Activated naive CD8-positive, alpha-beta T cell treated with anti-CD3 and anti-CD28 coated beads, Interleukin-2, amount 10 ng/mL, durations not matched to agents 7 days and 5 days (primary cell): ENCODE results near the gene TNS3. TPM values are rescaled to one million over a fixed set of nuclear protein-coding genes. Genes with fewer than 3 reads are reported as not detected.

ENCODE experiments used
- ATAC-seq: fragments of 150-1000 bp; cut with Tn5 transposase; one replicate; pipeline ENCODE4 v1.10.0; 2021; ENCODE audit warnings: low read depth, moderate library complexity
- POLR2A ChIA-PET: fragments of 350-600 bp; sonication (Branson Sonifier 250); formaldehyde crosslinking; loops from one replicate; lab custom pipeline; 2021; ENCODE audit warnings: antibody characterized with exemption; lab: Charles Lee
- DNase-seq: peaks from one replicate; pipeline ENCODE4 v3.0.0; 2021
- H3K27ac Mint-ChIP-seq: one replicate; pipeline ENCODE4 v1.8.0; 2022; ENCODE audit warnings: mild to moderate bottlenecking, mixed read lengths
- H3K27me3 Mint-ChIP-seq: one replicate; pipeline ENCODE4 v1.8.0; 2022; ENCODE audit warnings: mild to moderate bottlenecking, moderate library complexity, mixed read lengths
- H3K36me3 Mint-ChIP-seq: one replicate; pipeline ENCODE4 v1.8.0; 2021; ENCODE audit warnings: mild to moderate bottlenecking, mixed read lengths
- H3K4me1 Mint-ChIP-seq: one replicate; pipeline ENCODE4 v1.8.0; 2021; ENCODE audit warnings: mixed read lengths
- H3K4me3 Mint-ChIP-seq: one replicate; pipeline ENCODE4 v1.8.0; 2022; ENCODE audit warnings: mild to moderate bottlenecking, moderate library complexity, mixed read lengths
- H3K9me3 Mint-ChIP-seq: one replicate; pipeline ENCODE4 v1.8.0; 2021; ENCODE audit warnings: mixed read lengths
- total RNA-seq, 2 experiments: library from RNA; stranded (reverse); gene quantifications; one replicate each; pipeline ENCODE4 v1.2.3, GENCODE V29; 2021

The TNS3 gene
- total RNA-seq, 2 experiments from 2014 or later, result 1.1 to 2.0 TPM

DNA sequence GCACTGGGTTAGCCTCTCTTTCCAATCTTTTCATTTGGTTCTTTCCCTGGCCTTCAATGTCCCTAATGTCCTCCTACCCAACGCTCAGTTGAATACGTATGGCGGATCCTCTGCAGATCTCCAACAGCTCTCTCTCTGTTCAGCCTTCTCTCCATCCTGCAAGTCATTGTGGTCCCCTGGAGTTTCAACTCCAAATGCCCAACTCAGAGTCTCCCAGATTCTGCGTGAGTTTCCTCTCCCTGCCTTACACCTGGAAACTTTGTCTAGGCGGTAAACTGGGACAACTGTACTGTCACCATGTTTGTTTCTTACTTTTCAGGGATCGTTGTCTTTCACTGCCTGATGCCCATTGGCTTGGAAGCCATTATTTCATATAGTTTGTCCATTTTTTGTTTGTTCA, 273.1 kb downstream of the TNS3 start:
- H3K4me3 Mint-ChIP-seq, result no peak overlapping the region
- POLR2A ChIA-PET, result no interaction called here
- H3K4me1 Mint-ChIP-seq, result no peaks in the 10 kb centered on the region
- H3K27ac Mint-ChIP-seq, result no peak overlapping the region
- ATAC-seq (no peak), DNase-seq (no peak)
- peaks cover 4% of the 10 kb centered on the region for H3K9me3 Mint-ChIP-seq
- no peaks in the 10 kb centered on the region for H3K36me3 Mint-ChIP-seq
- H3K27me3 Mint-ChIP-seq, result no peaks in the 10 kb centered on the region

DNA sequence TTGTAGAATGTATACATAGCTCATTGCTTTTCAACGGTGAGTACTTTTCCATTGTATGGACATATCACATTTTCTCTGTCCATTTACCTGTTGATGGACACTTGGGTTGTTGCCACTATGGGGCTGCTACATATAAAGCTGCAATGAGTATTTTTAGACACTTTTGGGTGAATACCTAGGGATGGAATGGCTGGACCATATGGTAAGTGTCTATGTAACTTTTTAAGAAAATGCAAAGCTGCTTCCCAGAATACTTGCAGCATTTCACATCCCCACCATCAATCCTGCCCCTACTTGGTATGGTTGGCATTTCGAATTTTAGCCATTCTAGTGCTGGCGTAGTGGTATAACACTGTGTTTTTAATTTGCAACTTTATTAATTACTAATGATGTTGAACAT, 274.6 kb downstream of the TNS3 start:
- Mint-ChIP-seq H3K36me3 (no peaks in the 10 kb centered on the region), H3K27ac (no peak overlapping the region), H3K4me3 (no peak overlapping the region), H3K9me3 (peaks cover 4% of the 10 kb centered on the region), H3K27me3 (no peaks in the 10 kb centered on the region), H3K4me1 (no peaks in the 10 kb centered on the region)
- DNase-seq (no peak), ATAC-seq (no peak)
- POLR2A ChIA-PET, result no interaction called here

DNA sequence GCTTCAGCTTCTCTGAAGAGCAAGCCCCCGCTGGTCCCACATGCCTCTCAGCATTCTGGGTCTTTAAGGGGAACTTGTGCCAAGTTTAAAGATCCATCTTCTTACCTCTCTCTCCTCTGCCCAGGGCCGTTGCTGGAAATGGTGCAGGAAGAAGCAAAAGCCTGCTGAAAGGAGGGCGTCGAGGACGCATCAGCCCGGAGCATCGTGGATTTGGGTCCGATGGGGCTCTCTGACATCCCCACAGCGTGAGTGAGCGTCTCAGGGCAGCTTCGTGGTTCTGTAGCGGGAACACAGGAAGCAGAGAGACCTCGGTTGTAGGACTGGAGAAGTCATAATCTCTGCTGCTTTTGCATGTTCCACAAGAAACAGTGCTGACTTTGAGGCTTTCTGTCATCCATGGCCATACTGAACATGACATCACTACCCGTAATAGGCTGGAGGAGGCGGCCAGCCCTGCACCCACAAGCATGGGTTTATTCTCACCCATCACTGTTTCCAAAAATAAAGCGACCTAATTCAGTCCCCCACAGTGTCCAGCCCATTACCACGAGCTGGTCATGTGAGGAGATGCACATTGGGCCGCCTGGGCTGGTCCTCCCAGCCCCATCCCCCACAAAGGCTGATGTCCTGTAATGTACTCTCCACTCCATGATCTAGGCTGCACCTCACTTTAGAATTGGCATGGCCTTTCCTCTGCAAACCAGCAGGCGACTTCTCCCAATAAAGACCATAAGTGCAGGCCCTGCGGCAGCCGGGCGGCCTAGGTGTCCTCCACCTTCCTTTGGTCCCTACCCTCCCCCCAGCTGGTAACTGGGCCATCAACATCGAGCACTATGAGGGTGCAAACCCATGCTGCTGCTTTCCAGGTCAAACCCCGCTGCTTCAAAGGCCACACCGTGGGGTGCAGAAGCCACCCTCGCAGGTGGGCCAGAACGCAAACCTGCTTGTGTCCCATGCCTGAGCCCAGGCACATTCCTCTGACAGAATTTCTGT, 276.9 kb downstream of the TNS3 start:
- H3K27me3 Mint-ChIP-seq, result no peaks in the 10 kb centered on the region
- no peak overlapping the region for H3K4me3 Mint-ChIP-seq
- no peaks in the 10 kb centered on the region for H3K4me1 Mint-ChIP-seq
- DNase-seq (no peak), ATAC-seq (no peak)
- no peak overlapping the region for H3K27ac Mint-ChIP-seq
- H3K9me3 Mint-ChIP-seq, result peaks cover 4% of the 10 kb centered on the region
- no peaks in the 10 kb centered on the region for H3K36me3 Mint-ChIP-seq
- POLR2A ChIA-PET, result no interaction called here

DNA sequence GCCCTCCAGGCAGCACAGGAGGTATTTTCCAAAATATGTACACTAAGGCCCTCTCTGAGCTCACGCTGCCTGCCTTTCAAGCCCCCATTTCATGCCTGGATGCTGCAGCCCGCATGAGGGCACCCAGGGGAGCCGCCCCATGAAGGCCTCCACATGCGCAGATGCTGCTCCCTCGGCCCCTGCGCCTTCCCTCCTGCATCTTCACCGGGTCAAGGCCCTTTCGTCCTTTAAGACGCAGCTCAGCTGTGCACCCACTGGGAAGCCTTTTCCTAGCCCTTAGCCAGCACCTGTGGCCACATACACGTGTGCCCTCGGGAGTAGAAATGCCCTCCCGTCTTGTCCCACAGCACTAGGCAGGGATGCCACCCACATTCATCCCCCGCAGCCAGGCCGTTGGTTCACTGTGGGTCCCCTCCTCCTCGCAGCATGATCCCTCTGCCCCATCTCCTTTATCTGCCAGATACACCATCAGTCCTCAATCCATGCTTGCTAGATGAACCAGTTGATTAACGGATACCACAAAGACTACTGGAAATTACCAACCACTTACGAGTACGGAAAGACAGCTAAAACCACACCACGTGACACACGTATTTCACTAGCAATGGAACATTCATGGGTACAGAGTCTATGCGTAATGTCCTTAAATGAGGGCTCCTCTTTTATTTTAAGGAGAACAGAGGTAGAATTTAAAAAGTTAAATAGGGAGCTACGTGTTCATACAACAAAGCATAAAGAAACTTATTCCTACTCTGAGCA, 278.0 kb downstream of the TNS3 start:
- POLR2A ChIA-PET, result no interaction called here

DNA sequence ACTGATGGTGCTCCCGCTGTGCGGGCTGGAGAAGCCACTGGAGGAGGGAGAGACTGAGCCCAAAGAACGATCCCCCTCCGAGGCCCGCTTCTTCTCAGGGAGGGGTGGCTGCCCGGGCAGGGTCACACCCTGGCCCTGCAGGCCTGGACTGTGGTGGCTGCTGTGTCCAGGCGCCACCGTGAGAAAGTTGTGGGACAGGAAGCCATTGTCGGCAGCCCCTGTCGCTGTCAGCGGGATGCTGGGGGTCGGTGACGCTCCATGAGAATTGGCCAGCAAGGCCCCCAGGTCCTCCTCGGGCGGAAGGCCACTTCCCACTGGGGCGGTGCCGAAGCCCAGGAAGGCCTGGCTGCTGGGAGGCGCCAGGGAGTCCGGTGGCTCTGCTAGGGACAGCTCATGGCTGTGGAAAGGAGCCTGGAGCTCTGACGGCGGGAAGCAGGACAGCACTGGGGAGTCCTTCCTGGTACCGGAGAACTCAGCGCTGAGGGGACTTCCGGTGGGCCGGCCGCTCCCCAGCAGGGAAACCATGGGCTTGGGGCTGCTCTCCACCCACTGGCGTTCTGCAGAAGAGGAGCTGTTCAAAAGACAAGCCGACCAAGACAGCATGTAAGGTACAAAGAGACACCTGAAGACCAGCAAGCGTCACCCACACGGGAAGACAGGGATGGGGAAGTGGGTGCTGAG, 278.8 kb downstream of the TNS3 start:
- no peak for ATAC-seq
- Mint-ChIP-seq H3K9me3 (no peaks in the 10 kb centered on the region), H3K36me3 (no peaks in the 10 kb centered on the region), H3K27ac (no peak overlapping the region), H3K4me1 (no peaks in the 10 kb centered on the region), H3K27me3 (no peaks in the 10 kb centered on the region), H3K4me3 (no peak overlapping the region)
- POLR2A ChIA-PET, result no interaction called here
- no peak for DNase-seq

More for the DNA sequence above, 278.0 kb downstream of the TNS3 start:
- H3K36me3 Mint-ChIP-seq, result no peaks in the 10 kb centered on the region
- H3K4me1 Mint-ChIP-seq, result no peaks in the 10 kb centered on the region
- no peak for DNase-seq
- no peak for ATAC-seq
- peaks cover 3% of the 10 kb centered on the region for H3K9me3 Mint-ChIP-seq
- H3K27ac Mint-ChIP-seq, result no peak overlapping the region
- no peak overlapping the region for H3K4me3 Mint-ChIP-seq
- H3K27me3 Mint-ChIP-seq, result no peaks in the 10 kb centered on the region

DNA sequence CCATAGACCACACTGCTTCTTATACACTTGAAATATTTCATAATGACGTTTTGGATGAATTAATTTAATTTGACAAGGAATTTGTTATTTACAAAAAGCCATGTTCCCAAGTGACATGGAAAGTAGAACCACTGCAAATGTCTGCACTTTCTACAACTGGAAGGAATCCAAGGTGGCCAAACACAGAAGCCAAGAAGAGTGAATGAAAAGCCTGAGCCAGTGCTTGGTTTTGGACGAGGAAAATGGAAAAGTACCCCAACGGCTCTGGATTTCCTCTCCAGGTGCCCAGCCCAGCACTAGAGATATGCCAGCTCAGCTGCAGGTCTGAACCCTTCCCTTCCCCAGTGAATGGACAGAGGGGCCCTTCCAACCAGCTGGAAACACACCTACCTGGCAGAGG, 279.4 kb downstream of the TNS3 start:
- Mint-ChIP-seq H3K9me3 (no peaks in the 10 kb centered on the region), H3K4me1 (no peaks in the 10 kb centered on the region), H3K27ac (no peak overlapping the region), H3K36me3 (no peaks in the 10 kb centered on the region), H3K27me3 (no peaks in the 10 kb centered on the region), H3K4me3 (no peak overlapping the region)
- ATAC-seq, result no peak
- no peak for DNase-seq
- POLR2A ChIA-PET, result no interaction called here

DNA sequence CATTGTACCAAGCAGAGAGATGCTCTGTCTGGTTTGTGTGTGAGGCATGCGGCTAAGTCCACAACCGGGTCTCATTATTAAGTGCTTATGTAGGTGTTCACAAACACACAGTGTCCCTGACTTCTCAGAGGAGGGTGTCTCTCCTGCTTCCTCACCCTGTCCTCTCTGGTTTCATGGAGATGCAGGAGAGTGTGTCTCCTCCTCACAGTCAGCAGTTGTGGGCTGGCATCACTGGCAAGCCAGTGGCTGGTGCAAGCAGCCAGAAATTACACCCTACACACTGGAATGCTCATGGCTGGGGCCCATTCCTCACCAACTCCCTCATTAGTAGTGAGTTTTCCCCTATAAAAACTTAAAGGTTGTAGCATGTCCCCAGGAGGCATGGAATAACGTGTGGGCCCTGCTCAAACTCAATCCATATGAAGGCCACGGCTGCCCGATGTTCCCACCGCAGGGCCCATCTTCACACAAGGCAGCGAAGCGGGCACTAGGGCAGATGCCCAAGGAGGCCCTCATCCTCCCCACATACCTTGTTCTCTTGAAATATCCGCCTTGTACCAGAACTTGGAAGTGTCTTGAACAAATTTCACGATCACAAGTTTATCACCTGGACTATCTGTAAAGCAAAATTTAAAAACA, 280.1 kb downstream of the TNS3 start:
- Mint-ChIP-seq H3K9me3 (no peaks in the 10 kb centered on the region), H3K27me3 (no peaks in the 10 kb centered on the region), H3K4me1 (no peaks in the 10 kb centered on the region), H3K27ac (no peak overlapping the region), H3K4me3 (no peak overlapping the region), H3K36me3 (no peaks in the 10 kb centered on the region)
- ATAC-seq (no peak), DNase-seq (no peak)
- POLR2A ChIA-PET, result no interaction called here

DNA sequence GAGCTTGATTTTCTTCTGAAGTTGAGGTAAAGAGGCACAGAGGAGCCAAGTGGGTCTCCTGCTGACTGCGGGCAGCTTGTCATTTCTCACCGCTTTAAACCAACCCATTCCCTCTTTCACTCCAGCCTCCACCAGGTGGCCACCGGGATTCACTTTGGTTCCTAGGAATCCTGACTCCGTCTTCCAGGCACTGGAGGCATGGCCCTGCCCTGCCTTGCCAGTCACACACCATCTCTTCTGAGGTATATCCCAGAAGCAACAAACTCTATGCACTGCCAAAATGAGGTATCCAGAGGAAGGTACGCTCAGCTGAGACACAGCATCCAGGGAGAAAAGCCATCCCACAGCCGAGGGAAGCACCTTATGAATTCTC, 280.8 kb downstream of the TNS3 start:
- ATAC-seq (no peak), DNase-seq (no peak)
- no peak overlapping the region for H3K27ac Mint-ChIP-seq
- H3K27me3 Mint-ChIP-seq, result no peaks in the 10 kb centered on the region
- H3K4me1 Mint-ChIP-seq, result no peaks in the 10 kb centered on the region
- no peaks in the 10 kb centered on the region for H3K9me3 Mint-ChIP-seq
- POLR2A ChIA-PET, result no interaction called here
- no peak overlapping the region for H3K4me3 Mint-ChIP-seq
- H3K36me3 Mint-ChIP-seq, result no peaks in the 10 kb centered on the region

DNA sequence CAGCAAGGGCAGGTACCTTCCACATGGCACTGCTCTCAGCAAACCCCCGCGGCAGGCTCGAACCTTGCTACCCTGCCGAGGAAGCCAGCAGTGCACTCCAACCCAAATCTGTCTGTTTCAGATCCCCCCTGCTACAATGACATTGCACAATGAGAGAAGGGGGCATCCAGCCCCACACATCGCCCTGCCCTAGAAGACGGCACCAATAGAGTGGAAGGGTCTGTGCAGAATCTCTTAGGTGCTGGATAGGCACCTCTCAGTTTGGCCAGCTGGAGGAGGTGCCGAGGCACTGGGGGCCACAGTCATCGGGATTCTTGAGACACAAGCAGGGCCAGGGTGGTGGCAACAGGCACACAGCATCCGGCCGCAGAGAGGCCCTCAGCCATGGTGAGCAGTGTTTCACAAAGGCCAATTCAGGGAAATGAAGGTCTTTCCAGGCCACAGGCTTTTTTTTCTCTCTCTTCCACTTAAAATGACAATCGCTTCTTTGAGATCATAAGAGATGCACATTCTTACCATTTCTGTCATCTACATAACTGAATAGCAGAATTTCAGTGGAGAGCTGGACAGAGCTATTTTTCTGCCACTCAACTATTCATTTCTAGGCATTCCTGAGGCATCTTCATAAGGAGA, 281.3 kb downstream of the TNS3 start:
- H3K4me1 Mint-ChIP-seq, result no peaks in the 10 kb centered on the region
- ATAC-seq (no peak), DNase-seq (no peak)
- no peak overlapping the region for H3K4me3 Mint-ChIP-seq
- H3K27me3 Mint-ChIP-seq, result no peaks in the 10 kb centered on the region
- H3K27ac Mint-ChIP-seq, result no peak overlapping the region
- H3K36me3 Mint-ChIP-seq, result no peaks in the 10 kb centered on the region
- H3K9me3 Mint-ChIP-seq, result no peaks in the 10 kb centered on the region
- POLR2A ChIA-PET, result no interaction called here

DNA sequence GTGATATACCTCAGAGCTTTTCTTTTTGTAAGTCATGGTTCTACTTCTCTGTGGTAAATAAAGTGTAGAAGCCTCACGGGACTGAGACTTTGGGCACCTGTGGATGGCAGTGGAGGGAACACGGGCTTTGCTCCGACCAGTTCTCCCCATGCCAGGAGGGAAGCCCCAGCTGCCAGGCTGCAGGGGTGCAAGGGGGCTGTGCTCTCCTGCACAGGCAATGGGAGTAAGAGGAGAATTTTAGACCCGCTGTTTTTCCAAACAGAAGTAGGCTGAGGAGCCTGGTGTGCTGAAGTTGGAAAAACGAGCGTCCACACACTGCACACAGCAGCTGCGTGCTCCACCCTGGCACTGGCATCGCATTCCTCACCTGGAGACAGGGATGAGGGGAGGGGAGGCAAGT, 282.4 kb downstream of the TNS3 start:
- H3K27ac Mint-ChIP-seq, result no peak overlapping the region
- no peak for ATAC-seq
- H3K27me3 Mint-ChIP-seq, result no peaks in the 10 kb centered on the region
- POLR2A ChIA-PET, result no interaction called here
- no peak overlapping the region for H3K4me3 Mint-ChIP-seq
- no peak for DNase-seq
- no peaks in the 10 kb centered on the region for H3K36me3 Mint-ChIP-seq
- H3K9me3 Mint-ChIP-seq, result no peaks in the 10 kb centered on the region
- H3K4me1 Mint-ChIP-seq, result no peaks in the 10 kb centered on the region

DNA sequence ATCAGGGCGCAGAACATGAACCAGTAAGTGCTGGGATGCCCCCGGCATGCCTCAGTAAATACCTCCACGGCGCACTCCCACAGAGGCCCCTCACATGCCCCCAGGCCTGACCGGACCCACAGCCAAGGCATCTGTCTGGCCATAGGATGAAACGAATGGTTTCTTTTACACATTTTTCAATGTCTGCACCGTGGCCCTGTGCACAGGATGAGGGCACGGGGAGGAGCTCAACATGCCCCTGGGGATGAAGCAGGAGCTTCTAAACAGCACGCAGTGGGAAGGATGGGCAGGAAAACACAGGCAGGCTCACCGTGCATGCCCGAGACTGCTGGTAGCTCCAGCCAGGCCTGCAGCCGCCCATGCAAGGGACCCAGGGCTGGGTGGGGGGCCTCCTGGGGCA, 283.3 kb downstream of the TNS3 start:
- POLR2A ChIA-PET, result no interaction called here
- H3K36me3 Mint-ChIP-seq, result no peaks in the 10 kb centered on the region
- no peak overlapping the region for H3K4me3 Mint-ChIP-seq
- H3K4me1 Mint-ChIP-seq, result no peaks in the 10 kb centered on the region
- ATAC-seq (no peak), DNase-seq (no peak)
- H3K27me3 Mint-ChIP-seq, result peaks cover under 1% of the 10 kb centered on the region
- no peak overlapping the region for H3K27ac Mint-ChIP-seq
- no peaks in the 10 kb centered on the region for H3K9me3 Mint-ChIP-seq

DNA sequence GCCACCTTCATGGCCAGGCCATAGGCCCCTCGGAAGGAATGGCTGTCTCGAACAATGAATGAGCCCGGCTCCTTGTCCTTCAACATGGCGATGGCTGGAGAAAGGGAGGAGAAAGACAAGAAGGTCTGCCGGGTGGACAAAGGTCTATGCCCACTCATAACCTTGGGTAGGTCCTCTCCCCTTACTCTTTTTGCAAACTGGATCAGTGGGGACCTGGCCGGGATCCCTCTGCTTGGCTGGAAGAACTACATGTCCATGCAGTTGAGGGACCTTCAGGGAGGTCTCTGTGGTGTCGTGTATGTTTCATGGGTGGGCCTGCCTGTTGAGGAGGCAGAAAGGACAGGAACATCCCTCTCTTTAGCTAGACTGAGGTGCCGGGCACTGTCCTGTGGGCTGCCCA, 284.8 kb downstream of the TNS3 start:
- Mint-ChIP-seq H3K9me3 (no peaks in the 10 kb centered on the region), H3K4me1 (no peaks in the 10 kb centered on the region), H3K36me3 (no peaks in the 10 kb centered on the region), H3K4me3 (no peak overlapping the region), H3K27ac (no peak overlapping the region), H3K27me3 (peaks cover 2% of the 10 kb centered on the region)
- ATAC-seq, result no peak
- POLR2A ChIA-PET, result no interaction called here
- DNase-seq, result no peak

DNA sequence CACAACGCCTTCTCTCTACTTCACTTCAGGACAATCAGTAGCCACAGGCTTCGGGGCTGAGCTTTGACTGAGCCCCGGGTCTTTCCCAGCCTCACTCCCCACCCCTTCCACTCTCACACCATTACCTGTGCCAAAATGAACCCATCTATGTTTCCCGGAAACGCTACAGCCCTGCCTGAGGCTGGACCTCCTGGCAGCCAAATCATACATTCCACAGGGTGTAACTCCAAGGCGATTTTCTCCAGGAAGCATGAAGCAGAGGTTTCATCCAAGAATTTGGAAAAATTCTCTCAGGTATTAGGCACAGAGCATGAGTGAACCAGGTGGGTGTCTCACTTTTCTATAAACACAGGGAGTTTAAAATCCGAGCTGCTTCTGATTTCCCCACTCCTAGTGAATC, 286.3 kb downstream of the TNS3 start:
- Mint-ChIP-seq H3K27ac (no peak overlapping the region), H3K4me3 (no peak overlapping the region), H3K9me3 (no peaks in the 10 kb centered on the region), H3K4me1 (peaks cover 9% of the 10 kb centered on the region), H3K36me3 (no peaks in the 10 kb centered on the region), H3K27me3 (peaks cover 2% of the 10 kb centered on the region)
- POLR2A ChIA-PET, result no interaction called here
- ATAC-seq, result no peak
- DNase-seq, result no peak
